ENCODE measurements around the gene SPATA4. TPM values are rescaled to one million over a fixed set of nuclear protein-coding genes. Genes with fewer than 3 reads are reported as not detected.

SPATA4 gene
- total RNA-seq, 1 donor from 2014 or later: not detected

DNA sequence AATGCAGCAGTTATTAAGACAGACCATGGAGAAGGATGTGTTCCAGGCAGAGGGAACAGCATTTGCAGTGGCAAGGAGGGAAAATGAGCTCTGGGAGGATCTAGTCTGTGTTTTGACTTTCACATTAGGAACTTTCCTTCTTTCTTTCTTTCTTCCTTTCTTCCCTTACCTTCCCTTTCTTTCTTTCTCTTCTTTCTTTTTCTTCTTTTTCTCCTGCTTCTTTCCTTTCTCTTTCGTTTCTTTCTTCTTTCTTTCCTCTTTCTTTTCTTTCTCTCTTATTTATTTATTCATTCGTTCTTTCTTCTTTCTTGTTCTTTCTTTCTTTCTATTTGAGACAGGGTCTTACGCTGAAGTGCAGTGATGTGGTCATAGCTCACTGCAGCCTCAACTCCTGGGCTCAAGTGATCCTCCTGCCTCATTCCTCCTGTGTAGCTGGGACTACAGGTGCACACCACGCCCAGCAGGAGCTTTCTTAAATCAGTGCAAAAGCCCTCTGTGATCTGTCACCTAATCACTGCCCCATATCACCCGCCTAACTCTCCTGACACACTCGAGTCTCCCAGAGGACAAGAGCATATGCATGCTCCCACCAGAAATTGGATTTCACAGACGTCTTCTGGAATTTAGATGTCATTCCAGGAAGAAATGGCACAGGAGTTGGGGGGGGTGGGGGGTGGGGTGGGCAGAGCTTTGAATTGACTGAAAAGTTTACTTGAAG lies 15.4 kb upstream of the SPATA4 start:
- no peak for DNase-seq (ENCODE audit: low read depth)
- H3K4me3 ChIP-seq (ENCODE audit: low read depth, low read length): no peak overlapping the region
- TF ChIP-seq, protein P1, sequence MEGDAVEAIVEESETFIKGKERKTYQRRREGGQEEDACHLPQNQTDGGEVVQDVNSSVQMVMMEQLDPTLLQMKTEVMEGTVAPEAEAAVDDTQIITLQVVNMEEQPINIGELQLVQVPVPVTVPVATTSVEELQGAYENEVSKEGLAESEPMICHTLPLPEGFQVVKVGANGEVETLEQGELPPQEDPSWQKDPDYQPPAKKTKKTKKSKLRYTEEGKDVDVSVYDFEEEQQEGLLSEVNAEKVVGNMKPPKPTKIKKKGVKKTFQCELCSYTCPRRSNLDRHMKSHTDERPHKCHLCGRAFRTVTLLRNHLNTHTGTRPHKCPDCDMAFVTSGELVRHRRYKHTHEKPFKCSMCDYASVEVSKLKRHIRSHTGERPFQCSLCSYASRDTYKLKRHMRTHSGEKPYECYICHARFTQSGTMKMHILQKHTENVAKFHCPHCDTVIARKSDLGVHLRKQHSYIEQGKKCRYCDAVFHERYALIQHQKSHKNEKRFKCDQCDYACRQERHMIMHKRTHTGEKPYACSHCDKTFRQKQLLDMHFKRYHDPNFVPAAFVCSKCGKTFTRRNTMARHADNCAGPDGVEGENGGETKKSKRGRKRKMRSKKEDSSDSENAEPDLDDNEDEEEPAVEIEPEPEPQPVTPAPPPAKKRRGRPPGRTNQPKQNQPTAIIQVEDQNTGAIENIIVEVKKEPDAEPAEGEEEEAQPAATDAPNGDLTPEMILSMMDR (conservative IDR thresholded peaks at IDR 0.05; ENCODE audit: low read depth, low read length): no peak

DNA sequence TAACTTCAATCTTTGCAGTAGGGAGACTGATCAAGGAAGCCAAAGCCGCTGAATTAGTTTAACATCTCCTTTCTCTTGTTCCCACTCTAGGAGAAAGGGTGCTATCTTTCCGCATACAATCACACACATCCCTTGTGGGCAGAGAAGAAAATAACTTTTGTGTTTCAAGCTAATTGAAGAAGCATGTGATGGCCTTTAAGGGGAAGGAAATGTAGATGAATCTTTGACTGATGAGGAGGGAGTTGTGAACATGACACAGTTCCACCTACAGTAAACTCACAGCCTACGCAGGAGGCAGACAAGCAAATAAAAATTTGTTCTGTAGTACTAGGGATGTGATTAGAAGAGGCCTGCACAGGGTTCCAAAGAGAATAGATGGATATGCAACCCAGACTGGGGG lies 14.7 kb upstream of the SPATA4 start:
- no peak for DNase-seq (ENCODE audit: low read depth)
- TF ChIP-seq, protein P1 (conservative IDR thresholded peaks at IDR 0.05; ENCODE audit: low read depth, low read length): no peak
- no peak overlapping the region for H3K4me3 ChIP-seq (ENCODE audit: low read depth, low read length)

- DNase-seq (ENCODE audit: low read depth): no peak
- TF ChIP-seq, protein P1 (conservative IDR thresholded peaks at IDR 0.05; ENCODE audit: low read depth, low read length): no peak
- H3K4me3 ChIP-seq (ENCODE audit: low read depth, low read length): no peak overlapping the region
Observed at GRCh38 chr4:176209535-176209934, 14.2 kb upstream of the SPATA4 start.

DNA sequence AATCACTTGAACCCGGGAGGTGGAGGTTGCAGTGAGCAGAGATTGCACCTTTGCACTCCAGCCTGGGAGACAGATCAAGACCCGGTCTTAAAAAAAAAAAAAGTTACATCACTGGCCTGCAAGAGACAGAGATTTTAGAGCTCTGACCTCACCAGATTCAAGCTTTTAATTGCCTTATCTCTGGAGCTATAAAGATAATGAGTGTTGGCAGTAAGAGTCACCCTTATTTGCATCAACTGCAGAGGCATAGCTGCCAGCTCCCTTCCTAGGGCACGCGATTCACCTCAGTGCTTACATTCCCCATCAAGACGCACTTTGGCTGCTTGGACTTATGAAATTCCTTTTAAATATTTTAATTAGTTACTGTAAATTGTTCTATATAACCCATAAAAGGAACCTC lies 12.5 kb upstream of the SPATA4 start:
- H3K4me3 ChIP-seq (ENCODE audit: low read depth, low read length): no peak overlapping the region
- TF ChIP-seq, protein P1 (conservative IDR thresholded peaks at IDR 0.05; ENCODE audit: low read depth, low read length): no peak
- DNase-seq (ENCODE audit: low read depth): no peak

DNA sequence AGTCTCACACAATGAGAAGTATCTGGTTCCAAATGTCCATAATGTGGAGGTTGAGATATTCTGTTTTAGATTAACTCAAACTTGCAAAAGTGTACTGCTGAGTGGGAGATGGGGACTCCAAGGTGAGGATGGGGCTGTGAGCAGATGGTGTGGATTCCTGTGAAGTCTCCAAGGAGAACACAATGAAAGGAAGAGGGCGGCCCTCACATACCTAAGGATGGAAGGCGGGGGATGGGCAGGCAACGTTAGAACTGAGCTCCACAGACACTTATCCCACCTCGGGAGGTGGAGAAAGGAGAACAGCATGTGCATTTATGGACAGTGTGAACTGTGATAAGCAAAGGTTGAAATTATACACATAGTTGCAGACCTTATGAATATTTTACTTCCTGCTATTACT lies 9.9 kb upstream of the SPATA4 start:
- no peak for DNase-seq (ENCODE audit: low read depth)
- TF ChIP-seq, protein P1 (conservative IDR thresholded peaks at IDR 0.05; ENCODE audit: low read depth, low read length): no peak
- no peak overlapping the region for H3K4me3 ChIP-seq (ENCODE audit: low read depth, low read length)

DNA sequence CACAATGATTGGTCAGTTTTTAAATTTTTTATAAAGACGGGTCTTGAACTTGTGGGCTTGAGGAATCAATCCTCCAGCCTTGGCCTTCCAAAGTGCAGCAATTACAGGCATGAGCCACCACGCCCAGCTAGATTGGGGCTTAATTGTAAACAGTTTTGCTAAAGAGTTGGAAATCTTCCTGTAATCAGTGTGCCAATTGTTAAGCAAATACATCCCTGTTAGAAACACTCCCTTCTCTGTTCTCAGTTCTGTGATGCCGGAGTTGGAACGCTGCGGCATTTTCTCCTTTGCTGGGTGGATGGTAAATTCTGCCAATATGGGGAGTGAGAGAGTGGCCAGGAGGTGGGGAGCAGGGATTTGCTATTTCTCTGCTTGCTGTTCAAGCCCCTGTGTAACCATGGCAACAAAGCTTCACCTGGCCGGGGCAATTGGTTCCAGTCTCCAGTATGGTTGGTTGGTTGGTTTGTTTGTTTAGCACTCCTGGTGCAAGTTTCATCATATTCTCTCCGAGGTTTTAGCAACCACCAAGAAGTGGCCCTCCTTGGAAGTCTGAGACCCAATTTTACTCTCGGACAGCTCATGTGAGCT lies 3.0 kb upstream of the SPATA4 start:
- TF ChIP-seq, protein P1 (conservative IDR thresholded peaks at IDR 0.05; ENCODE audit: low read depth, low read length): no peak
- DNase-seq (ENCODE audit: low read depth): no peak
- no peak overlapping the region for H3K4me3 ChIP-seq (ENCODE audit: low read depth, low read length)

- TF ChIP-seq, protein P1 (conservative IDR thresholded peaks at IDR 0.05; ENCODE audit: low read depth, low read length): no peak
- no peak overlapping the region for H3K4me3 ChIP-seq (ENCODE audit: low read depth, low read length)
- no peak for DNase-seq (ENCODE audit: low read depth)
Observed at GRCh38 chr4:176193938-176194337, 1.4 kb downstream of the SPATA4 start.

All from epithelial cell of proximal tubule (primary cell).